Umbilical cord (tissue), 2 donors: ENCODE measurements around the gene RTCA. TPM values are rescaled to one million over a fixed set of nuclear protein-coding genes. Genes with fewer than 3 reads are reported as not detected.
"Not testable (repeated sequence)": the region's sequence is repeated elsewhere in the genome, so short reads cannot be mapped to it uniquely, and the experiment has no call there.

Source experiments
- DNase-seq: peaks from one replicate; pipeline ENCODE4 v3.0.0-alpha.2; 2015; ENCODE audit warnings: low spot score
- total RNA-seq: library from RNA; depleted of rRNA; stranded (reverse); fragments of >200 nt; gene quantifications from one replicate; pipeline ENCODE4 v1.2.3, GENCODE V29; 2014; ENCODE audit warnings: low replicate concordance; ENCODE audit not compliant: insufficient read depth

The RTCA gene
- total RNA-seq, 1 donor from 2014 or later = 20.0 TPM

- not testable (repeated sequence) for DNase-seq
Observed at GRCh38 chr1:100258427-100258826, 7.6 kb upstream of the RTCA start.

GRCh38 chr1:100261686-100262085, 4.3 kb upstream of the RTCA start:
- DNase-seq = no peak

- not testable (repeated sequence) for DNase-seq
Observed at GRCh38 chr1:100264081-100264480, 1.9 kb upstream of the RTCA start.

GRCh38 chr1:100265562-100265930, 470 bp upstream of the RTCA start:
- no peak for DNase-seq

- DNase-seq = no peak
Observed at GRCh38 chr1:100266741-100267140, 725 bp downstream of the RTCA start.

- no peak for DNase-seq
Observed at GRCh38 chr1:100267284-100267683, 1.3 kb downstream of the RTCA start.

DNA sequence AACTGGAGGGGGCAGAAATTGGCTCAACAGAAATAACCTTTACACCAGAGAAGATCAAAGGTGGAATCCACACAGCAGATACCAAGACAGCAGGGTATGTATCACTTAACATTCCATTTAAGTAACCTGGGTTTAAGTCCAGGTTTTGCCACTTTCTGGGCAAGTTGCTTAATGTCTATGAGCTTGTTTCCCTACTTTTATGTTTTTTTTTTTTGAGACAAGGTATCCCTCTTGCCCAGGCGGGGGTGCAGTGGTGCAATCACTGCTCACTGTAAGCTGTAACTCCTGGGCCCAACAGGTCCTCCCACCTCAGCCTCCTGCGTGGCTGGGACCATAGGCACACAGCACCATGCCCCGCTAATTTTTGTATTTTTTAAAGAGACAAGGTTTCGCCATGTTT, 2.2 kb downstream of the RTCA start:
- DNase-seq = no peak

- no peak for DNase-seq
Observed at GRCh38 chr1:100277866-100278265, 11.8 kb downstream of the RTCA start.

GRCh38 chr1:100279358-100279923, 13.4 kb downstream of the RTCA start:
- DNase-seq = no peak

- DNase-seq = no peak
Observed at GRCh38 chr1:100279954-100280682, 14.1 kb downstream of the RTCA start.

GRCh38 chr1:100284591-100284990, 18.6 kb downstream of the RTCA start:
- DNase-seq = no peak

- DNase-seq = no peak
Observed at GRCh38 chr1:100287162-100287561, 21.1 kb downstream of the RTCA start.

DNA sequence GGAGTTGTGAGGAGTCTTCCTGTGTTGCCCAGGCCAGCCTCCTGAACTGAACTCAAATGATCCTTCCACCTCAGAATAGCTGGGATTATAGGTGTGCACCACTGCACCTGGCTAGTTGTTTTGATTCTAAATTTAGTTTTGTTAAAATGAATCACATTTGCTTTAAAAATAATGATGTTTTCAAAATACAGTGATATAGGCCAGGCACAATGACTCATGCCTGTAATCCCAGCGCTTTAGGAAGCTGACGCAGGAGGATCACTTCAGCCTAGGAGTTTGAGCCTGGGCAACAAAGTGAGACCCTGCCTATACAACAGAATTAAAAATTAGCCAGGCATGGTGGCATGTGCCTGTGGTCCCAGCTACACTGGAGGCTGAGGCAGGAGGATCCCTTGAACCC, 24.3 kb downstream of the RTCA start:
- DNase-seq = peak; percentile 52

GRCh38 chr1:100292711-100293110, 26.7 kb downstream of the RTCA start:
- no peak for DNase-seq

GRCh38 chr1:100296140-100296539, 30.1 kb downstream of the RTCA start:
- no peak for DNase-seq

- not testable (repeated sequence) for DNase-seq
Observed at GRCh38 chr1:100296997-100297396, 31.0 kb downstream of the RTCA start.

- DNase-seq = no peak
Observed at GRCh38 chr1:100298512-100298911, 32.5 kb downstream of the RTCA start.

DNA sequence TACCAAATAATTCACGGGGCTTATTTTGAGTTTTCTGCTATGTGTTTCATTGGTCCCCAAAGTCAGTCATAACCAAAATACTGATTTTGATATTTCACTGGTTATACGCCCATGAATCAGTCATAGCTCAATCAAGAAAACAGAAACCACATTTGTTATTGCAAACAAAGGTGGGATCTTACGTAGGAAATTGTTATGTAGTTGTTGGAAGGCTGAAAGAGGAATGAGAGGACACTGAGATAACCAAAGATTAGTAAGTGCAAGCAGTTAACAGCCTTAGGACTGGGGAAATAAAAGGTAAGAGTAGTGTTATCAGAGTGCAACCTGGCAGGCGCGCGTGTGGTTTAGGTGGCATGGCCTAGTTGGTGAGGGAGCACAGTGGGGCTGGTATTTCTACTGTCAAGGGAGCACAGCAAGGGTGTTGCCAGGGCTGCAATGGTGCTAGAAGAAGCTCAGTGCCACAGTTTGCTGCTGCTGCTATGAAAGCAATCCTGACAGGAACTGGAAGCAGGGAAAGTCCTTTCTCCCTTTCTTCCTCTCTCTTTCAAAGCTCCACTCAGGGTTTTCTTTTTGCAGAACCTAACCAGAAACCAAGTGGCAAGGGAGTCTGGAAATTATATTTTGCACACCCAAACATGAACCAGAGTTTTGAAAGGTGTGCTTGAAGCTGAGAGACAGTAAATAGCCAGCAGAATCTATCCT, 33.7 kb downstream of the RTCA start:
- DNase-seq = no peak

DNA sequence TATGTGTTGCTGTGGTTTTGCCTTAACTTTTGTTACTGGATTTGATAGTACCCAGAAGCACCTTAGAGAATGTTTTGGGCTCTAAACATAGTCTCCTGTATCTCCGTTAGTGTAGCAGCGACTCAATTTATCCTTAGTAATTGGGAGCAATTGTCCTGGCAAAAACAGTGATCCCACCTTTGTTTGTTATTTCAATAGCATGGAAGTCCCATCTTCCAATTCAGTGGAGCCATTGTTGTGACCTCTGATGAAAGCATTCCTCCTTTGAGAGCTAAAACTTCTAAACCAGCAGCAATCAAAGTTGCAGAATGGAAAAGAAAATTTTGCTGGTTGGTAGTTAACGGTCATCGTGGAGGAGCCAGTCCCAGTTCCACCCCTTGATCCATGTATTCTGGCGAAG, 34.7 kb downstream of the RTCA start:
- no peak for DNase-seq

DNA sequence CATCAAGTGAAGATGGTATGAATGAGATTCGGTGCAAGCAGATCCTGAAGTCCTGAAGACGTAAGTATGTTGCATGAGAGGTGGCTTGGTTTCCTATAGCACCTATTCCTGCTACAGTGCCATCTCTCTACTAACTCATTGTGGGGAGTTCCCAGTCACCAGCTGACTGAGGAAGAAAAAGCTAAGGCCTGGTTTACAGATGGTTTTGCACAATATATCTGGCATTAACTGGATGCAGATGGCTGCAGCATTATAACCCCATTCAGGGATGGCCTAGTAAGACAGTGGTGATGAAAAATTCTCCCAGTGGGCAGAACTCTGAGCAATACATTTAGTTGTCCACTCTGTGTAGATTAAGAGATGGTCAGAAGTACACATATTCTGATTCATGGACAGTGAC, 36.7 kb downstream of the RTCA start:
- no peak for DNase-seq

- DNase-seq = no peak
Observed at GRCh38 chr1:100304227-100304626, 38.2 kb downstream of the RTCA start.

GRCh38 chr1:100304921-100305320, 38.9 kb downstream of the RTCA start:
- DNase-seq = no peak

DNA sequence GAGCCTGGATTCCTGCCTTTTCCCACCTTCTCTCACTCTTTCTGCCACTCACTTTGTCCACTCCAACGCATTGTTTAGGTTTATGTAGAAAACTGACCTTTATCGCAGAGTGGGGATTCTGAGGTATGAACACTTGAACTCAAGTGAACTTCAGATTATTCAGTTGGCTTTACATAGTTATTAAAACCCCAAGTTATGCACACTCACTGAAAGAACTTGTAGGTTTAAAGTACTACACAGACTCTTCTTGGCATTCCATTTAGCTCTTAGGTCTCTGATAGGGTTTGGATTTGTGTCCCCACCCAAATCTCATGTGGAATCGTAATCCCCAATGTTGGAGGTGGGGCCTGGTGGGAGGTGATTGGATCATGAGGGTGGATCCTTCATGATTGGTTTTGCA, 39.9 kb downstream of the RTCA start:
- DNase-seq = no peak
